HG02763 (cell line): ENCODE data around the gene KCTD4.

Source experiments
- ATAC-seq: cut with Tn5 transposase; IDR thresholded peaks from one replicate; pipeline ENCODE4 v1.9.1; 2021; ENCODE audit warnings: mild to moderate bottlenecking, moderate library complexity; ENCODE audit not compliant: unreplicated experiment

The KCTD4 gene

GRCh38 chr13:45179428-45179827 is 21.4 kb downstream of the KCTD4 start:
- ATAC-seq, result no peak

GRCh38 chr13:45178349-45179162 is 22.3 kb downstream of the KCTD4 start:
- no peak for ATAC-seq

DNA sequence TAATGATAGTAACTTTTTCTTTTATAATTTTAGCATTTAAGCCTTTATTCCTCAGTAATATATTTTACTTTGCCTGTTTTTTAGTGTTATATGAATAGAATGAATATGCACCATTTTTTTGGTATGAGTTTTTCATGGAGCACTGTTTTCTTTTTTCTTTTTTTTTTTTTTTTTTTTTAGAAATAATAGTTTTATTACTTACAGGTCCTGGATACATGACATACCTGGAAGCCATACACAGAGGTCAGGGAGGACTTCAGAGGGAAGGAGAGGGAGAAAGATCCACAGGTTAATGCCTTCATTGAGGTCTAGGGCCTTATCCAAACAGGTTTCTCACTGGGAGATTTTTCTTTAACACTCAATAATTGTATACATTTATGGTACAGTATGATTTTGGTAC is 26.4 kb downstream of the KCTD4 start:
- no peak for ATAC-seq

- no peak for ATAC-seq
Measured at GRCh38 chr13:45168555-45168930, 32.3 kb downstream of the KCTD4 start.

GRCh38 chr13:45167611-45168554 is 33.0 kb downstream of the KCTD4 start:
- ATAC-seq, result no peak

DNA sequence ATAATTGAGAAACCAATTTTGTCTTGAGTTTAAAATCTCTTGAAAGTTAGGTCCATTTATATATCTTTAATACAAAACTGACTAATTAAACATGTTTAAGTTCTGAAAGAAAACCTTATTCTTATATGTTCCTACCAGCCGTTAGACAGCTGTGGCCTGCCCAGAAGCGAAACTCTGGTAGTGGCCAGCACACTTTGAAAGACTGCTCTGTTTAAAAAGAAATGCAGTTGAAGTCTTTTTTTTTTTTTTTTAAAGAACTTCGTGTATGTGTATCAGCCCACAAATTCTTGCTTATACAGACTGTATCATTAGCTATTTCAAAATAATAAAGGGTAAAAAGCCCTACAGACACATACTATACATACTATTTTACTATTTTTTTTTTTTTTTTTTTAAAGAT is 34.0 kb downstream of the KCTD4 start:
- ATAC-seq, result no peak

GRCh38 chr13:45162821-45163220 is 38.0 kb downstream of the KCTD4 start:
- ATAC-seq, result no peak

DNA sequence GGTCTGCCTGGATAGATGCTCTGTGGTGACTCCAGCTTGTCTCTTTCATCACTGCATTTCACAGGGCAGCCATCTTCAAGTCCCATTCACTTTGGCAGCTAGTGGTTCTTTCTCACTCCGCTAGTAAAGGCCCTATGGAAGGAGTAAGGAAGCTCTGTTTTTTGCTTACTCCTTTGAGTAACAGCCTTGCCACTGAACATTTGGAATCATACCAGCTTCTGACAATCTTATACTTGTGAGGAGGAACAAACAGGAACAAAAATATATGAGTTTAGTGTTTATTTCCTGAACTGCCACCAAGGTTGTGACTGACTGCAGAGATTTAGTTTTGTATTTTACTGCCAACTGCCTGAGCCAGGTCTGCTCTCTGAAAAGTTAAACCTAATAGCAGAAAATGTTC is 38.7 kb downstream of the KCTD4 start:
- ATAC-seq, result no peak

- ATAC-seq, result no peak
Measured at GRCh38 chr13:45156565-45157361, 44.1 kb downstream of the KCTD4 start.

GRCh38 chr13:45149964-45150363 is 50.9 kb downstream of the KCTD4 start:
- no peak for ATAC-seq

GRCh38 chr13:45143346-45143751 is 57.5 kb downstream of the KCTD4 start:
- ATAC-seq, result no peak
